Activated naive CD4-positive, alpha-beta T cell treated with Interleukin-2 at 50 U/mL for 16 hours (primary cell): Measurements from ENCODE around the gene TRAPPC10.
"Not testable (repeated sequence)": the region's sequence is repeated elsewhere in the genome, so short reads cannot be mapped to it uniquely, and the experiment has no call there.

Experiments
- DNase-seq: peaks from one replicate; pipeline ENCODE4 v3.0.0-alpha.2; 2020

The TRAPPC10 gene

DNA sequence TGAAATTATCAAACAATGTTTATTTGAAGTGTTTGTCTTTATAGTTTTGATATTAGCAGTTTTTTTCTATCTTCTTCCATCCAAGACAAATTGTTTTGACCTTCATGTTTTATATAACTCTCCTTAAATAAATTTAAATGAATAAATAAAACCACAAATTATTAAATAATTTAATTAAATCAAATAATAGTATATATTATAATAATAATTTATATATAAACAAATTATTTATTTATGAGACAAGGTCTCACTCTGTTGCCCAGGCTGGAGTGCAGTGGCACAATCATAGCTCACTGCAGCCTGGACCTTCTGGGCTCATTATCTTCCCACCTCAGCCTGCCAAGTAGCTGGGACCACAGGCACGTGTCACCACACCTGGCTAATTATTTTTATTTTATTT lies 82.7 kb downstream of the TRAPPC10 start:
- no peak for DNase-seq

DNA sequence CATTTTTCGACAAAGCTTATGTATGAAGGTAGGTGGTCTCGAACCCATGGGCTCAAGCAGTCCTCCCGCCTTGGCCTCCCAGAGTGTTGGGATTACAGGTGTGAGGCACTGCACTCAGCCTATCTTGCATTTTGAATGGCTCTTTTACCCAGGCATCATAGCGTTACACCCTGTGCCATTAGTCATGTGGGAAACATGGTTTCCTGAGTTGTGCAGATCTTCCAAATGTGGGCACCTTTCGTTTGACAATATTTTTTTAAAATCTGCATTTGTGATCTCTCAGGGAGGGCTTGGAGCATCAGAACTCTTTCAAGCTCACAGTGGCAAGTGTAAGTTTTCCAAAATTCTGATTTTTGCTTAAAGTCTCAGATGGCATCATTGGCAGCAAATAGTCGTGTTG lies 86.4 kb downstream of the TRAPPC10 start:
- not testable (repeated sequence) for DNase-seq

DNA sequence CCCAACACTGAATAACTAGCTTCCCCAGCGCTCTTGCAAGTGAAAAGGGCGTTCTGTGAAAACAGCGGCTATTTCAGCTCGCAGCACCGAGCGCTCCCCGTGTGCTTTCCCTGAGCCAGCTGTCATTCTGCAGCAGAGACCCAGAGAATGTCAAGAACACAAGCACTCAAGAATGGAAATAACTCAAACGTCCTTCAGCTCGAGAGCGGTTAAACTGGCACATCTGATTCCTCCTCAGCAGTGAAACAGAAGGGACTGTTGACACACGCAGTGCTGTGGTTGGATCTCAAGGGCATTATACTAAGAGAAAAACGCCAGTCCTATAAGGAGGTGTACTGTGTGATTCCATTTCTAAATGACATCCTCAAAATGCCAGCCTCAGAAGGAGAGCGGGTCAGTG lies 86.9 kb downstream of the TRAPPC10 start:
- DNase-seq: not testable (repeated sequence)

DNA sequence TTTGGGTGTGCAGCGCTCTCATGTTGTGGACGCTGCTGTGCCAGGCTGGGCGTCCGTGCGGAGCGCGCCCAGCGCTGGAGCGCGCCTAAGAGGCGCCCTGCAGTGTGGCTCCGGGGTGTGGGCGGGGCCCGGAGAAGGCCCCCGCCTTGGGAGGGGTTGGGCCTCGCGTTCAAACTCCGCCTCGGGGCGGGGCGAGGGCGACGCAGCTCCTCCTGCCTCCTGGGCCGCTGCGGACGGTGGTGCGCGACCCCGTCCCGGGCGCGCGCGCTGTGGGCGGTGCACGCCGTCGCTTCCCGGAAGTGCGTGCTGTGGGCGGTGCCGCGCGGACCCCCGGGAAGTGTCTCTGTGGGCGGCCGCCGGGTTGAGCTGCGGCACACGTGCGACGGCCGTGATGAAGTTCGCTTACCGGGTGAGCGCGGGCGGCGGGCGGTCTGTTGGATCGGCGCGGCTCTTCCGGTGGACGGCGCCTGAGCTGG lies 95.0 kb downstream of the TRAPPC10 start, which contains the start of gene PWP2:
Gene PWP2 (plus strand): TSS at position 374 of the 476 bp plus-strand sequence. CDS start 18 bp downstream, at position 392.
- peak; percentile 62 for DNase-seq

DNA sequence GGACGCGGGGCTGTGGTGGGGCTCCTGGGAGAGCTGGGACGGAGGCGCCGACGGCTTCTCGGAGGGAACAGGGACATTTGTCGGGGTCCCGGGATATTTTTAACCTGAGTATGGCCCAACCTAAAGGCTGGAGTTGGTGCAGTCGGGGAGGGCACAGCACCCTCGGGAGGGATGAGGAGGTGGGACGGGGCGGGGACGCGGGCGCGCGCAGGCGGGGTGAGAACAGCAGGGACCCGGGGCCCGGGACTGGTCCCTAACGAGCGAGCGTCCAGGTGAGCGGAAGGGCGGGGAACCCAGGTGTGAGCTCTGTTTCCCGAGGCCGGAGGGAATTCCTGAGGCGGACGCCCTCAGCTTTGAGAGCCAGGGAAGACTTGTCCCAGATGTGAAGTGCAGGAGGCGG lies 95.5 kb downstream of the TRAPPC10 start:
- not testable (repeated sequence) for DNase-seq

DNA sequence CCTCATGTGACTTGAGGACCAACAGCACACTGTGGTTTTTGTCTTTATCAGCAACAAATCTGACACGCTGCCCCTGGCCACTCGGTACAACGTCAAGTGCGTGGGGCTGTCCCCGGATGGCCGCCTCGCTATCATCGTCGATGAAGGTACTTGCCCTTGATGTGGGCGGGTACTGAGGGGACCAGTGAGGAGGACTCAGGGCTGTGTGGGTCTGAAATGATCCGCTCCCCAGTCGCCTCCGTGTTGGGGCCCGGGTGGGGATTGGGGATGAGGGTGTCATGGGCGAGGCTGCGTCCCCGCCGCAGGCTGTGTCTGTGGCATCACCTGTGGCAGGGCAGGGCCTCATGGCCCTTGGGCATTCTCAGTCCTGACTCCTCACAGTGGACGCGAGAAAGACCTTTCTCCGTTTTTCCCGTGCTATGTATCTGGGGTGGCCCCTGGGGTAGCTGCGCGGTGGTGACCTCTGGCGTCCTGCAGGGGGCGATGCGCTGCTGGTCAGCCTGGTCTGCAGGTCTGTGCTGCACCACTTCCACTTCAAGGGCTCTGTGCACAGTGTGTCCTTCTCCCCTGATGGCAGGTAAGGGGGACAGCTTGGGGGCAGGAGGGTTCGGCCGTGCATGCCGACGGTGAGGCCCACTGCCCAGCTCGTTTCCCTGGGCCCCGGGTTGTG lies 101.7 kb downstream of the TRAPPC10 start:
- DNase-seq: not testable (repeated sequence)

DNA sequence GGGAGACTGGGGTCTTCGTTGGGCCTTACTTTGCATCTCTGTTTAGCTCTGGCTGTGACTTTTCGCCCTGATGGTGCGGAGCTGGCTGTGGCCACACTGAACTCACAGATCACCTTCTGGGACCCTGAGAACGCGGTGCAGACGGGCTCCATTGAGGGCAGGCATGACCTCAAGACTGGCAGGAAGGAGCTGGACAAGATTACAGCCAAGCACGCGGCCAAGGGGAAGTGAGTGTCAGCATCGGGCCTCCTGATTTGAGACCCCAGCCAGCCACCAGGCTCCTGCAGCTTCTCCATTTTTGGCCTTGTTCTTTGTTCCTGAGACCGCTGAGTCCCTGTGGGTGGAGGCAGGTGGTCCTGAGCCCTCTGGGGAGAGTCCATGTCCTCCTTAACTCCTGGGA lies 110.0 kb downstream of the TRAPPC10 start:
- DNase-seq: not testable (repeated sequence)

DNA sequence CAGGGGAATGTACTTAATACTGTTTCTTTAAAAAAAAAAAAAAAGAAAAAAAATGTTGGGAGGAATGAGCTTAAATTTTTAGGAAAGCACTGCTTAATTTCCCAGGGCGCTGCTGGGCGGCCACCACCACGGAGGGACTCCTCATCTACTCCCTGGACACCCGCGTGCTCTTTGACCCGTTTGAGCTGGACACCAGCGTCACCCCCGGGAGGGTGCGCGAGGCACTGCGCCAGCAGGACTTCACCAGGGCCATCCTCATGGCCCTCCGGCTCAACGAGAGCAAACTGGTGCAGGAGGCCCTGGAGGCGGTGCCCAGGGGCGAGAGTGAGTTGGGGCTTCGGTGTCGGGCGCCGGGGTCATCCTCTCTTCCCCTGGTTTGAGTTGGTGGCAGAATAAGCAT lies 115.7 kb downstream of the TRAPPC10 start:
- not testable (repeated sequence) for DNase-seq

DNA sequence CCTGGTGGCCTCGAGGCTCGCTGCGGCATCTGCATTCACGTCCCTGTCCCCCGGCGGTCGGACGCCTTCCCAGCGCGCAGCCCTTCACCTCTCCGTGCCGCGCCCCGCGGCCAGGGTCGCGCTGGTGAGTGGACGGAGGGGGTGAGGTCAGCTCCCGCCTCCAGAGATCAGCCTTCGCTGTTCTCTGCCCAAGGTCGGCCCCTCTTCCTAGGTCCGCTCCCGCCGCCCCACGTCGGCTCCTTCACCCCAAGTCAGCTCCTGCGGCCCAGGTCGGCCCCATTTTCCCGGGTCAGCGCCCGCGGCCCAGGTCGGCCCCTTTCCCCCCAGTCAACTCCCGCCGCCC lies 121.6 kb downstream of the TRAPPC10 start:
- DNase-seq: not testable (repeated sequence)

DNA sequence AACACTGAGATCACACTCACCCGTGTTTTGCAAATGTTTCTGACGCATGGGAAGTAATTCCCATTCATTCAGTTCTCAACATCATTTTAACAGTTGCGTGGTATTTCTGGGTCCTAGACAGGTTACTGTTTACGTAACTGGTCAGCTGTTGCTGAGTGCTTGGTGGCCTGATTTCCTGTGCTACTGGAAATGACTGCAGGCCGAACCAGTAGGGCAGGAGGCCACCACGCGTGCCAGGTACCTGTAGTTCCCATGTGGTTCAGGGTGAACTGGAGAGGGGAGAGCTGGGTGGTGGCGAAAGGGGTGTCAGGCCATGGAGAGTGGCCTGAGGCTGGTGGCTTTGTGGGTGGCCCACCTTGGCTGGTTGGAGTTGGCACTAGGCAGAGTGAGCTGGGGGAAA lies 122.6 kb downstream of the TRAPPC10 start:
- not testable (repeated sequence) for DNase-seq

DNA sequence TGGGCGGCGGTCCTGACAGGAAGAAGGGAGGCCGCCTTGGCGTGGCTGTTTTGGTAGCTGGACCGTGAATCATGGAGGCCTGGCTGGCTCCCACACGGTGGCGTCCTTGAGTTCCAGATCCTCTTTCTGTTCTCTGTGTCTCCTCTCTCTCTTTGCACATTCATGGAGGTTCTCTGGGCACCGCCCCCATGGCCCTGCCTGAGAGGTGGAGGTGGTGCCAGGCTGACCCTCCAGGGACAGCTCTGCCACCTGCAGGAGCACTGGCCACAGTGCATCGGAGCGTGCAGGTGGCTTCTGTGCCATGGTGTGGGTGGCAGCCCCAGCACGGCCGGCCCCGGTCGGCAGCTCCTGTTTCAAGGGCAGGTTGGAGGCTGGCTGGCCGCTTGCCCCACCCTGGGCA lies 125.9 kb downstream of the TRAPPC10 start:
- not testable (repeated sequence) for DNase-seq

DNA sequence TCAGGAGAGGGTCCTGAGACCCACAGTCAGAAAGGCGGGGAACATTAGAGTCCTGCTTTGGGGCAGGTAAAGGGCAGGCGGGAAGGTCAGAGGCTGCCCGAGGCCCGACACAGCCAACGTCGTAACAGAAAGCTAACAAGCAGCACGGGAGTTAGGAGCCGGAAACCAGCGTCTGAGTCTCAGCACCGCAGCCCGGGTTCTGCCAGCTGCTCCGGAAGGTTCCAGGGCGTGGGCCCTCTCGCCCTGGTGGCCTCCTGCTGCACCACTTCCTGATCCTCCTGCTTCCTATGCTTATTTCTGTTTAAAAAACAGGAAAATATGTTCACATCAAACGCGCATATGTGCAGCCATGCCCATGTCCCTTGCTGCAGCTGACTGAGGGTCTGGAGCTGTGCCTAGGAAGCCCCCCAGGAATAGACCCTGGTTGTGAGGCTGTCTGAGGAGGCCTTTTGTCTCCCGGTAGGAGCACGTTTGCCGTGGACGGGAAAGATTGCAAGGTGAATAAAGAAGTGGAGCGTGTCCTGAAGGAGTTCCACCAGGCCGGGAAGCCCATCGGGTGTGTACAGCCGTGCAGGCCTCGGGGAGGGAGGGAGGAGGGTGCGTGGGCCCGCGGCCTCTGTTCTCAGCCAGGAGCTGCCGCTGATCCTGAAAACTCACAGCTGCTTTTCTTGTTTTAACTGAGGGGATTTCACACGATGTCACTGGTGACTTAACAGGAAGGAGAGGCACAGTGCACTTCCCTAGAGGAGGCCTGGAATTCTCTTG lies 127.9 kb downstream of the TRAPPC10 start:
- DNase-seq: peak; percentile 1

DNA sequence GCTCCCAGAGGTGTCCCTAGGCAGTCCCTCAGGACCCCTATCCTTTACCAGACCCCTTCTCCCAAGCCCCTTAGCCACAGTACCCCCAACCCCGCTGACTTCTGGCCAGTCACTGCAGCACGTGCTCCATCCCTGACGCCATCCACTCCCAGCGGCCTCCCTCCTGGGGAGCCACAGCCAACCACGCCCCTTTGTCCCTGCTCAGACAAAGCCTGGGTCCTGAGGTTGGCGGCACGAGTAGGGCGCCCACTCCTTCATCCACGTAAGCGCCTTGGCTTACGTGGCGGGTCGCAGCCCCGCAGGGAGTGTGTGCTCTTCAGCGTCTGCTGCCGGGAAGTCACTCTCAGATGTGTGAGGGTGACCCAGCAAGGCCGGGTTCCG lies 128.4 kb downstream of the TRAPPC10 start:
- DNase-seq: not testable (repeated sequence)

DNA sequence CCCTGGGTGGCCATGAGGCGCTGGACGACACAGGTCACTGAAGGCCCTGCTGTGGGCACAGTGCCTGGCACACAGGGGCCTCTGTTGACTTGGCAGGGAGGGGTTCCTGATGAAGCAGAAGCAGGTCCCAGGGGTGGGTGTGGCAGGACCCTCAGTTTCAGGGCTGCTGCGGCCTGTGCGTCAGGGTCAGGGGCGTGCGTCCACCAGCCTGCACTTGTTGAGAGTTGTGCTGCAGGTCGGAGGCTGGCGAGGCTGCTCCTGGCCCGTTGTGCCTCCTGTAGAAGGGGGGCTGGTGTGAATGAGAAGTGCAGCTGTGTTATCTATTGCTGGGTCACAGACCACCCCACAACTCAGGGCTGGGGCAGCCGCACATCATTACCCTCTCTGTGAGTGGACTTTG lies 130.4 kb downstream of the TRAPPC10 start:
- not testable (repeated sequence) for DNase-seq

DNA sequence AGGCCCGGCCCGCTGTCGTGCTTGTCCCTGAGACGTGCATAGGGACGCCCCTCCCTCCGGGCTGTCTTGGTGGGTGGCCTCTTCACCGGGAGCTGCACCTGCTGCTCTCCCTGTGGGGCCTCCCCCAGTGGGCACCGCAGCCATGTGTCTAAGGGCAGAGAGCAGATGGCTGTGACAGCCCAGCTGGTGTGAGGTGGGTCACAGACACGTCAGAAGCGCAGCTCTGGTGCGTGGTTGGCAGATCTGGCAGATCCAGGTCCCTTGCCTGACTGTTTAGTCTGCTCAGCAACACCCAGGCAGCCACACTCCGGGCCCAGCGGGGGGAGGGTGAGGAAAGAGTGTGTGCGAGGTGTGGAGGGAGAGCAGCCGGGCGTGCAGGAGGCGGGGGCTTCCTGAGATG lies 131.3 kb downstream of the TRAPPC10 start:
- not testable (repeated sequence) for DNase-seq

DNA sequence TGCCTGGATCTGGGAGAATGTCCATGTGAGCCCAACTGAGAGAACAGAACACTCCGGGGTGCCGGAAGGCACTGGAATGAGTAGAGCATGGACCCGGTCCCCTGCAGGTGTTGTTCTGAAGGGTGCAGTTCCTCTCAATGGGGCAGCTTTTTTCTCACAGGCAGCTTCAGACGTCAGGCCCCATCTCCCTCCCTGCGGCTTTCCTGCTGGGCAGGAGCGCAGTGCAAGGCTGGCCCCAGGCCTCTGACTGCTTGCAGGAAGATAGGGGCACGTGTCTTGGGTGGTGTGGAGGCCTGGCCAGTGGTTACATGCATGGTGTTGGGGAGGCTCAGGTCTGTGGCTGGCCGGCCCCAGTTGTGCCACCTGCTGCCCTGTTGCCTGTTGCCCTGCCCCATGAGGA lies 131.9 kb downstream of the TRAPPC10 start:
- not testable (repeated sequence) for DNase-seq

DNA sequence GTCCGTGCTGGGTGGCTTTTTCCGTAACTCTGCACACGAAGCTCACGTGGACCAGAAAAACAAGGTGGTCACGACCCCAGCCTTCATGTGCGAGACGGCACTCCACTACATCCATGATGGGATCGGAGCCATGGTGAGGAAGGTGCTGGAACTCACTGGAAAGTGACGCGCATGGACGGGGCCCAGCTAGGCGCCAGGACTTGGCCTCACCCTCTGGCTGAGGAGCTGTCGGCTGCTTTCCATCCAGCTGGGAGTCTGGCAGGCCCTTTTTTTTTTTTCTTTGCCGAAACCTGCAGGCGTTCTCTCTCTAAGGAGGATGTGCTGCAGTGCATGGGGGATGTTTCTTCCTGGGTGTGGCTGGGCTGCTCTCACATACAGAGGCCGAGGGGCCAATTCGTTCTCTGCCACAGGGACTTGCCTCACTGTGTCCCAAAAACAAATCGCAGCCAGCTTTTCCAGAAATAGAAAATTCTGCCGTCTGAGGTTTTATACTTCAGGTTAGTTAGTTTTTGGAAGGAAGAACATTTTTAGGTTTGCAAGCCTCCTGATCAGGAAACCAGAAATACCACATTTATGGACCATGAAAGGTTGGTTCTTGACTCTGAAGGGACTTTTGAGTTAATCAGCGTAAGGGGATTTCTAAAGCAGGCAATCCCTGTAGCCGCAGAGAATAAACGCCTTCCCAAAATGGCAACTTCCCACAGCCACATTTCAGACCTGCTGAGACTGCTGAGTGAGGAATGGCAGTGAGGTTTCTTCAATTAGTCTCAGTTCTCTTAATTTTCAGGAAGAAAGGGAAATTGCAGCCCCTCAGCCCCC lies 132.9 kb downstream of the TRAPPC10 start:
- not testable (repeated sequence) for DNase-seq

DNA sequence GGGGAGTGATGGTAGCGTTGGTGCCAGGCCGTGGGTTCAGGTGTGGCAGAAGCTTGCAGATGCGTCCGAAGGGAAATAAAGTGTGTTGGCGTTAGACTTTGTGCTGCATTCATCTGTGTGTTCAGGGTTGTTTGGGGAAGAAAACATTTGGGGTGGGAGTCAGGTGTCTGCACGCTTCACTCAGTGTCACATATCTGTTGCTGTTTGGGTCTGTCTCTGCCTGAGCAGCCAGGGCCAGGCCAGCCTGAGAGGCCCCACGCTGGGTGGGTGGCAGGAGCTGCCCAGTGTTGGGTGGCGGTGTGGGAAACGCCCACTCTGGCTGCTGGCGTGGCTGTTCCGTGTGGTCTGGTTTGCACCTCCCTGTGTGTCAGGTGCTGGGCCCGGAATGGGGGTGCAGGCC lies 133.5 kb downstream of the TRAPPC10 start:
- not testable (repeated sequence) for DNase-seq

DNA sequence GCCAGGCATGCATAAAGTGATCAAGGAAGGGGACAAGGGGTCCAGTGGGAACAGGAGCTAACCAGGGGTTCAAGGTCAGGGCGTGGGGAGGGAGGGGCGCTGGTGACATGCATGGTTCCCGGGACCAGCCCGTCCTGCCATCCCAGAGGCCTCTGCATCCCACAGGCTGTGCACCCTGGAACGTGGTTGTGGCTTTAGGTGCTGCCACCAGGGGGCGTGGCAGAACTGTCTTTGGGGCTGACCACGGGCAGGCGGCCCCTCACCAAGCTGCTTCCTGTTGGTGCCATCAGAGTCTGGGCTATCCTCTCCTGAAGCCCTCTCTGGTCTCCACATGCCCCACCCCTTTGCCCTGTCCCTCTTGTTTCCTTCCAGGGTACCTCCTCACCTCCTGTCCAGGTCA lies 135.0 kb downstream of the TRAPPC10 start:
- DNase-seq: not testable (repeated sequence)

DNA sequence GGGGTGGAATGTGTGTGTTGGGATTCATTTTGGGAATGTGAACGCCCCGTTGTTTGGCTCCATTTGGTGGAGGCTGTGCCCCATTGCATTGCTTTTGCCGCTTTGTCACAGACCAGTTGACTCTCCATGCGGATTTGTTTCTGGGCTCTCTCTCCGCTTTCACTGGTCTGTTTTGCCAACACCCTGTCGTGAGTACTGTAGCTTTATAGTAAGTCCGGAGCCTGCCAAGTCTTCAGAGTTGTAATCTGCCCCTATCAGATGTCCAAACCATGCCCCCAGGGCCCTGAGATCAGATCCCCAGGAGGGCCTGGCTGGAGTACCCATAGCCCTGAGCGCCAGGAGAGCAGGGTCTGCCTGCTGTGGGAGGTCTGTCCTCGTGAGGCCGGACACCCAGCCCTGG lies 138.1 kb downstream of the TRAPPC10 start:
- not testable (repeated sequence) for DNase-seq

DNA sequence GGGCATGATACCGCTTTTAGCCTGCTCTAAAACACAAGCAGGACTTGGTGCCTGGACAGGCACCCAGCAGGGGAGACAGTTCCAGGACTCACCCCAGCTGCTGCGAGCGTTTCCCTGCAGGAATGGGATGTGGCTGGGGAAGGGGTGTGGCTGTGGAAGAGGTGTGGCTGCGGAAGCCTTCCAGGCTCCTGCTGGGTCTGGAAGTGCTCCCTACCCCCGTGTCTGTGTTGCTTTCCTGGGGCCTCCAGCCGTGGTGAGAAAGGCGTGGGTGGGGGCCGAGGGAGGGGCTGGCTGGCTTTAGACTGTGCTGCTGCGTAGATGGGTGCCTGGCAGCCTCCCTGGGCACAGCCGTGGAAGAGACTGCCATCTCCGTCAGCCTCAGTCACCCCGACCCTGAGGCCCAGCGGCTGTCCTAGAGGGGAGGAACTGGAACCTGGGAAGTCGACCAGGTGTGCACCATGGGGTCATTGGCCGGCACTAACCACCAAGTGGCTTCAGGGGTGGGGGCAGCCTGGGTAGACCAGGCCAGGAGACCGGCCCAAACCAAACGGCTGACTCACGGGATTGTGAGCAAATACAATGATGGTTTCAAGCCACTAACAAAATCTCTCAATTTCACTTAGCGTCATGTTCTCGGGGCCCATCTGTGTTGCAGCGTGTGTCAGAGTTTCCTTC lies 141.2 kb downstream of the TRAPPC10 start:
- DNase-seq: not testable (repeated sequence)

DNA sequence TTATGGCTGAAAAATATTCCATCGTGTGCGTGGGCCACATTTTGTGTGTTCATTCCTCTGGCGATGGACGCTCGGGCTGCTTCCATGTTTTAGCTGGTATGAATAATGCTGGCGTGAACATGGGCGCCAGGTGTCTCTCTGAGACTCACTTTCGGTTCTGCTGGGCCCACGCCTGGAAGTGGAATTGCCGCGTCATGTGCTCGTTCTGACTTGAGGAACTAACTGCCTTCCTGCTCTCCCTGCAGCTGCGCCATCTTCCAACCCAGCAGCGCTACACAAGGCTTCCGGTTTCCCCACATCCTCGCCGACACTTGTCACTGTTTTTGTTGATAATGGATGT lies 141.8 kb downstream of the TRAPPC10 start:
- peak; percentile 71 for DNase-seq

DNA sequence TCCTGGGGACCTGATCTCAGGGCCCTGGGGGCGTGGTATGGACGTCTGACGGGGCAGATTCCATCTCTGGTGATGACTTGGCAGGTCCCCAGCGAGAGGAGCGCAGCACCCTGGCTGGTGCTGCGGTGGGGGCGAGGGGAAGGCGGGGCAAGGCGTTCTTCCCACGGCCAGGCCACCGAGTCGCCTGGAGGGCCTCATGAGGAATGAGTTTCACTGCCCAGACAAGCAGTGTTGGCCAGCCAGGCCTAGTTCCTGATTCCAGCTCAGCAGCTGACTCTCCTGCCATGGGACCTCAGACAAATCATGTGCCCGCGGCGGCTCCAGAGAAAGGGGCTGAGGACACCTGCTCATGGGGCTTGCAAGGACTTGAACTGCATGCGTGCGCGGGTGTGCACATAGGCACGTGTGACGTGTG lies 142.7 kb downstream of the TRAPPC10 start:
- not testable (repeated sequence) for DNase-seq
